HG03575 (cell line): ENCODE data around the gene SLC34A3.
"Not testable (repeated sequence)": the region's sequence is repeated elsewhere in the genome, so short reads cannot be mapped to it uniquely, and the experiment has no call there.

Experiments
- ATAC-seq: cut with Tn5 transposase; IDR thresholded peaks from one replicate; pipeline ENCODE4 v1.9.1; 2021; ENCODE audit not compliant: unreplicated experiment, insufficient number of reproducible peaks, low FRiP score; ENCODE audit errors: extremely low read depth

The SLC34A3 gene

GRCh38 chr9:137236936-137237421 is 6.3 kb downstream of the SLC34A3 start:
- no peak for ATAC-seq

DNA sequence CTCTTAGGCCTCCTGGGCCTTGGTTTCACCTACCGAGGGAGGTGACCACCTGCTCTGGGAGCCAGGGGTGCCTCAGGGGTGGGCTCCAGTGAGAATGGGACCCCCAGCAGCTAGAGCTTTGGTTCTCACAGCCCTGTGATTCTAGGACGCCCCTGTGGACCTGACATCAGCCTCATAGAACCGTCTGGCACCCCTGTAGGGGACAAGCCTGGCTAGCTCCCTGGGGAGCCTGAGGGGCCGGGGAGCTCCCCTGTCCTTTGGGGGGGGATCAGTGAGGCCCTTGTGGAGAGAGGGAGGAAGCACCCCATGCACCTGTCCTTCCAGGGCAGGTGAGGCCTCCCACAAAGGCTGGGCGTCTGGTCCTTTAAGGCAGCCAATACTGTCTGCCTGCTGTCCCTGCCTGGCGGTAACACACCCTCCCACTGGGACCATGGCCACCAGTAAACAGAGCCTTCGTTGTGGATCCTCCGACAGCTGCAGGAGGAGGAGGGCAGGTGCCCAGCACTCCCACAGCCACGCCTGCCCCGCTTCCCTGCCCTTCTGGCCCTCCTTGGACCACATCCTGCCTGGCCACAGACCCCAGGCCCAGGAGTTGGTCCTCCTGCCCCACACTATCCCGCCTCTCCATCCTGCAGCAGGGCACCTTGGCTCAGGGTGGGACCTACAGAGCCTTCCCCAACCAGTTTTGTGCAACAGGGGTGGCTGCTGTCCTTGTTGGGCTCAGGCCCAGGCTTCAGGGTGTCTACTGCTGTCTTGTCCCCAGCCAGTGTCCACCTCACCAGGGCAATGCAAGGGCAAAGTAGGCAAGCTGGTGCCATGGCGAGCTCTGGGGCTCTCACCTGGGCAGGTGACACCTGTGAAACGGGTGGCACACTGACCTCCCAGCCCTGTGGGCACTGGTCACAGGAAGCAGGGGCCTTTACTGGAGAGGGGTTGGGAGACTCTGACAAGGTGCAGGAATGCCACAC is 7.3 kb downstream of the SLC34A3 start:
- no peak for ATAC-seq

- ATAC-seq, result not testable (repeated sequence)
Observed at GRCh38 chr9:137239541-137240200, 9.0 kb downstream of the SLC34A3 start.

- ATAC-seq, result peak; percentile 8
Observed at GRCh38 chr9:137240318-137240840, 9.7 kb downstream of the SLC34A3 start.

GRCh38 chr9:137240841-137241489 is 10.3 kb downstream of the SLC34A3 start, which contains the start of gene TUBB4B:
Gene TUBB4B, plus strand, starts transcription at chr9:137241287. Its CDS starts 74 bp downstream, at chr9:137241361.
- peak; percentile 61 for ATAC-seq

- ATAC-seq, result no peak
Observed at GRCh38 chr9:137241490-137242268, 11.0 kb downstream of the SLC34A3 start.

DNA sequence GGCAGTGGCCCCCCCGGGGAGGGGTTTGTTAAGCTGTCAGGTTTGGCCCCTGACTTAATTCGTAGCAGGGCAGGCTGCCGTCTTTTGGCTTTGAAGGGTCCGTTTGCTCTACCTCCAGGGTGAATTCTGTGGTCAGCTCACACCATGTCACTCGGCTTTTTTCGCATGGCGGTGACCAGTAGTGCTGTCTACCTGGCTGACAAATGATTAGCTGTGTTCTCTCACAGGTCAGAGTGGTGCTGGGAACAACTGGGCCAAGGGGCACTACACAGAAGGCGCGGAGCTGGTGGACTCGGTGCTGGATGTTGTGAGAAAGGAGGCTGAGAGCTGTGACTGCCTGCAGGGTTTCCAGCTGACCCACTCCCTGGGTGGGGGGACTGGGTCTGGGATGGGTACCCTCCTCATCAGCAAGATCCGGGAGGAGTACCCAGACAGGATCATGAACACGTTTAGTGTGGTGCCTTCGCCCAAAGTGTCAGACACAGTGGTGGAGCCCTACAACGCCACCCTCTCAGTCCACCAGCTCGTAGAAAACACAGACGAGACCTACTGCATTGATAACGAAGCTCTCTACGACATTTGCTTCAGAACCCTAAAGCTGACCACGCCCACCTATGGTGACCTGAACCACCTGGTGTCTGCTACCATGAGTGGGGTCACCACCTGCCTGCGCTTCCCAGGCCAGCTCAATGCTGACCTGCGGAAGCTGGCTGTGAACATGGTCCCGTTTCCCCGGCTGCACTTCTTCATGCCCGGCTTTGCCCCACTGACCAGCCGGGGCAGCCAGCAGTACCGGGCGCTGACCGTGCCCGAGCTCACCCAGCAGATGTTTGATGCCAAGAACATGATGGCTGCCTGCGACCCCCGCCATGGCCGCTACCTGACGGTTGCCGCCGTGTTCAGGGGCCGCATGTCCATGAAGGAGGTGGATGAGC is 11.8 kb downstream of the SLC34A3 start:
- no peak for ATAC-seq

DNA sequence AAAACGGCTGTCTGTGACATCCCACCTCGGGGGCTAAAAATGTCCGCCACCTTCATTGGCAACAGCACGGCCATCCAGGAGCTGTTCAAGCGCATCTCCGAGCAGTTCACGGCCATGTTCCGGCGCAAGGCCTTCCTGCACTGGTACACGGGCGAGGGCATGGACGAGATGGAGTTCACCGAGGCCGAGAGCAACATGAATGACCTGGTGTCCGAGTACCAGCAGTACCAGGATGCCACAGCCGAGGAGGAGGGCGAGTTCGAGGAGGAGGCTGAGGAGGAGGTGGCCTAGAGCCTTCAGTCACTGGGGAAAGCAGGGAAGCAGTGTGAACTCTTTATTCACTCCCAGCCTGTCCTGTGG is 12.5 kb downstream of the SLC34A3 start:
- ATAC-seq, result not testable (repeated sequence)

- ATAC-seq, result no peak
Observed at GRCh38 chr9:137243626-137244485, 13.2 kb downstream of the SLC34A3 start.

DNA sequence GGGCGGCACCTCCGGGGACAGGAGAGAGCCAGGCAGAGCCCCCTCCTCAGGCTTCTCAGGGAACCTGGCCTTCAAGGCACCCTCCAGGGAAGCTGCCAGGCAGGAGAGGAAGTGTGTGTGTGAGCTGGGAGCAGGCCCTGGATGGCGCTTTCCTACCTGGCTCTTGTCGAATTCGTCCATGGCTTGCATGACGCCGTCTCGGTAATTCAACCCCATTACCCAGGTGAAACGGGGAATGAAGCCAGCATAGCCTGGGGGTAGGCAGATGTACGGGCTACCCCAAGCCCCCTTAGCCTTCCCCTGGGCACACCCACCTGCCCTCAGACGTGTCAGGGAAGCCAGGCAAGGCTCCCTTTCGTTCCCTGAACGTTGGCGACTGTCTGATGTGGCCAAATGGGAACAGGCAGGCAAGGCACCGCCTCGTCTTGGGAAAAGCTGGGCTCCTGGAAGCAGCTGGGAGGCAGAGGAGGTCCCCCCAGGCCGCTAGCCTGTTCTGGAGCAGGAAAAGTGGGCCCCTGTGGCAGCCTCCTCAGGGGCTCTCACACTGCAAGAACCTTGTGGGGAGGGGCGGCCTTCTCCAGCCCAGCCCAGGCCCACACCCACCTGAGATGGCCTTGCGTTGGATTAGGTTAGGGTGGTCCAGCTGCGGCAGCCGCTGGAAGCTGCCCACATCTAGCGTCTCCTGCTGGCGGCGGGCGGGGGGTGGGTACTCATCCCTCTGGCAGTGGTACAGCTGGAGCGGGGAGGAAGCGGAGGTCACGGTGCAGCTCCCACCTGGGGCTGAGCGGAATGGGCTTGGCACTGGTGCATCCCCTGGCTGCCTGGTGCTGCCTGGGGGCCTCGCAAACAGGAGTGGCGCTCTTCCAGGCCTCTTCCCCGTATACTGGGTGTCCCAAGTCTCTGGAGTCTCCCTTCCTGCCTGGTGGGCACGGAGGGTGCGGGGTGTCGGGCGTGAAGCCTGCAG is 14.1 kb downstream of the SLC34A3 start:
- ATAC-seq, result no peak

DNA sequence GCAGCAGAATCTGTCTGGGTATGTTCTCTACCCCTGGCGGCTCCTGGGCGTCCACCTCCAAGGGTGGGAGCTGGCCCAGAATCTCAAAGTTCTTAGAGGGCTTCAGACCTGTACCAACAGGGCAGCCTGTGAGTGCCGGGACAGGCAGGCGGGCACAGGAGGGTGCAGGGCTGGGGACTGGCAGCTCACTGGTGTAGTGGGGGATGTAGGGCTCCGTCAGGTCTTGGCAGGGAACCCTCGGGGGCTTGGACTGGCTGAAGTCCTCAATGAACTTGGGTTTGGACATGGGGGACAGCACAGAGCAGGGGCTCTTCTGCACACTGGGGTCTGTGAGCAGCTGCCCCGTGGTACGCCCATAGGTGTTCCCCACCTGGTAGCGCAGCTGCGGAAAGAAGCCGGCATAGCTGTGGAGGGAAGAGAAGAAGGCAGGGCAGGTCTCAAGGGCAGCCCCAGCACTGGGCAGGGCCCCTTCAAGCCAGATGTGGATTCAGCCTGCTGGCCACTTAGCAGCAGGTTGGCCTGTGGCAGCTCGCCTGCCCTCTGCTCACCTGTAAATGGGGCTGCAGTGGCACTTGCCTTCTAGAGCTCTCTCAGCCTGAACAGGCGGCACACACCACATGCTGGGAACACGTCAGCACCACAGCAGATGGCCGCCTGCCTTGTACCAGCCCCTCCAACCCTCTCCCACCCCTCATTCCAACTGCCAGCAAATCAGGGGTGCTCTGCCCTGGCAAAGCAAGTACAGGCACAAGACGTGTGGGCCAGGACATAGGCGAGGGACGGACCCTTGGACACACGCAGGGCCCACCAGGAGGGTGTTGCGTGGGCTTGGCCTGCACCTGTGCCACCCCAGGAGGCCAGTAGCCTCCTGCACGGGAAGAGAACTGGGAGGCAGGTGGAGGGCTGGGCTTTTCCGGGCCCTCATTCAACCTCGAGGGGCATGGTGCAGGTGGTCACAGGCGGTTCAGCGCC is 15.0 kb downstream of the SLC34A3 start:
- ATAC-seq, result no peak

DNA sequence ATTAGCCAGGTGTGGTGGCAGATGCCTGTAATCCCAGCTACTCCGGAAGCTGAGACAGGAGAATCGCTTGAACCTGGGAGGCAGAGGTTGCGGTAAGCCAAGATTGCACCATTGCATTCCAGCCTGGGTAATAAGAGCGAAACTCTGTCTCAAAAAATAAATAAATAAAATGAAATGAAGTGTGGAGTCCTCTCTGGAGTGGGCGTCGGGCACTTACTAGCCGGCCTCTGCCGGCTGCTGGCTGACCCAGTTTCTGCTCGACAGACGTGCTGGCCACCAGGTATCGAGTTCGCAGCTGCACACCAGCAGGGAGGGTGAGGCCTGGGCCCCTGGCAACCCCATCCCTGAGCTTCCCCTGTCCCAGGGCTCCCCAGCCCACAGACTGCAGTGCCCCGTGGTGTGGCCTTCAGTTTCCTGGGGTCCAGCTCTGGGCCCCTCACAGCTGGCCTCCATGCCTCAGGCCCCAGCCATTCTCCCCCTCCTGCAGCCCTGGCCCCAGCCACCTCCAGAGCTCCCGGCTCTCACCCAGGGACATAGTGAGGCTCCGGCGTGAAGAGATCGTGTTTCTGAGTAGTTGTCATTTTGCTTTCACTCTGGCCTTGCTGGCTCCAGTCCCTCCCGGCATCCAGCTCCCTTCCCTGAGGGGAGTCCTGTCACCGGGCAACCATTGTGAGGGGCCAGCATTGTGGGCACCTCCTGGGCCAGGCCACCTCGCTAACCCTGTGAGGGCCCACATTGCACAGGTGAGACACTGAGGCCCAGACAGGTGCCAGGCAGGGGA is 16.6 kb downstream of the SLC34A3 start:
- no peak for ATAC-seq

DNA sequence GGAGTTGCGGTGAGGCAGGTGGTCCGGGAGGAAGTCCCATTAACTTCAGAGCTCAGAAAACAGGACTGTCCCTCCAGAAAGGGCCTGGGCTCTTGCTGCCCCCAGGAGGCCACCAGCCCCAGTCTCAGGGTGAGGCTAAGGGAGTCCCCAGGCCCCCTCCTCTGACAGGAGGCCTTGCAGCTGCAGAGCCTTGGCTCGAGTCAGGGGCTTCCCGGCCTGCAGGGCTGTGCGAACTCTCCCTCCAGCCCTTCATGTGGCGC is 17.1 kb downstream of the SLC34A3 start:
- ATAC-seq, result no peak
